Transverse colon (tissue), 4 donors: ENCODE measurements around the gene DOCK10. TPM values are rescaled to one million over a fixed set of nuclear protein-coding genes. Genes with fewer than 3 reads are reported as not detected.

Experiments used
- DNase-seq: peaks from one replicate; pipeline ENCODE4 v3.0.0-alpha.2; 2019
- H3K27ac ChIP-seq, 4 donors: fragments of 200-600 bp; sonication (generic); 2 replicates each; pipeline ENCODE4 v1.5.1; 2016 to 2018; ENCODE audit warnings: inconsistent platforms in 4 of 4
- H3K27me3 ChIP-seq: fragments of 200-600 bp; sonication (generic); 2 replicates; pipeline ENCODE4 v1.5.1; 2017; ENCODE audit warnings: inconsistent platforms
- H3K36me3 ChIP-seq, 4 donors: fragments of 200-600 bp; sonication (generic); 2 replicates each; pipeline ENCODE4 v1.5.1; 2017 to 2019; ENCODE audit warnings: inconsistent platforms in 4 of 4
- H3K4me1 ChIP-seq, 4 donors: fragments of 200-600 bp; sonication (generic); 2 replicates each; pipeline ENCODE4 v1.5.1; 2017 to 2020; ENCODE audit warnings: inconsistent platforms in 4 of 4
- H3K4me3 ChIP-seq, 4 donors: fragments of 200-600 bp; sonication (generic); 1 replicate in 1 of 4; 2 replicates in 3 of 4; pipeline versions ENCODE4 v1.5.1 to v1.6.1; 2017 to 2019; ENCODE audit warnings: inconsistent platforms in 4 of 4
- H3K9me3 ChIP-seq, 2 donors: fragments of 200-600 bp; sonication (generic); 2 replicates each; pipeline ENCODE4 v1.5.1; 2017 to 2019; ENCODE audit warnings: inconsistent platforms in 2 of 2
- EP300 ChIP-seq: sonication (generic); formaldehyde crosslinking; IDR thresholded peaks from one replicate; pipeline ENCODE4 v1.6.1; 2017; ENCODE audit warnings: antibody characterized with exemption, low read depth
- POLR2A ChIP-seq: fragments of 450-650 bp; IDR thresholded peaks from one replicate; pipeline ENCODE4 v1.6.1; 2016; ENCODE audit warnings: antibody characterized with exemption, mild to moderate bottlenecking, moderate library complexity
- POLR2AphosphoS5 ChIP-seq, 3 donors: sonication (generic); formaldehyde crosslinking; IDR thresholded peaks; one replicate each; pipeline ENCODE4 v1.6.1; 2016; ENCODE audit warnings: antibody characterized with exemption in 3 of 3
- WGBS, 2 donors: methylation state at CpG; one replicate each; pipeline ENCODE4 v1.1.5; 2018; ENCODE audit warnings: low coverage in 1 of 2; 5-methylcytosine and 5-hydroxymethylcytosine counted together
- in situ Hi-C, 4 donors: fragments of 200-750 bp; cut with MboI; loops; one replicate each; pipeline versions ENCODE4 v1.15.0 to v1.15.1; 2017; ENCODE audit warnings: low sequenced_read_pairs in 3 of 4, low pct_ligation_motif_present in 1 of 4, low pct_unique_long_range_greater_than_20kb in 1 of 4
- intact Hi-C: fragments of 100-400 bp; cut with DNase I; formaldehyde crosslinking; loops from one replicate; pipeline ENCODE4 v1.15.1; 2023; ENCODE audit warnings: low total_unique reads
- total RNA-seq, 4 donors: library from RNA; depleted of rRNA; stranded (reverse); fragments of >200 nt; gene quantifications; one replicate each; pipeline ENCODE4 v1.1.0, GENCODE V29; 2016
- TF ChIP-seq, protein P1 (sequence below), 5 experiments: fragments of 200-600 bp in 3 of 5; fragments of 450-650 bp in 2 of 5; sonication (generic) in 3 of 5; IDR thresholded peaks; 1 replicate in 2 of 5; 2 replicates in 3 of 5; pipeline ENCODE4 v1.5.1; 2016 to 2017; ENCODE audit warnings: antibody characterized with exemption in 5 of 5, inconsistent platforms in 3 of 5, mild to moderate bottlenecking in 2 of 5, moderate library complexity in 1 of 5

Gene DOCK10
- total RNA-seq, 4 donors from 2014 or later, result 5.2 to 64.7 (median 14.5) TPM

DNA sequence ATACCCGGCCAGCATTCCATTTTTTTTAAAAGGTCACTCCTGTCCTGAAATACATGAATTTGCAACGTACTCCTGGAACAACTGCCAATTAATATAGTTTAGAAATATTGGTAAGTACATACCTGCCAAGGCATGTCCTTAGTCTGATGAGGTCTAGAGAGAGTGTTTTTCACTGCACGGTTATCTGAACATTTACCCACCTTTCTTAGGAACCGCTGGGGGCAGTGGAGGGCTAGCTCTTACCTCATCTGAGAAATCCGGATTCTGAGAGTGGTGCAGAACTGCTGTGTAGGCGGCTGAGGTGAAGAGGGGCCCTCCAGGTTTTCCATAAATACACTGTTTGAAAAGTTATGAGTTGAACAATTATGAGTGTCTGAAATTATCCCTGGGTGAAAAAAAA is 193.0 kb downstream of the DOCK10 start:
- in situ Hi-C loops (no loop called here), intact Hi-C loops (no loop called here)
- Histone ChIP-seq H3K9me3 (no peaks in the 10 kb centered on the region), H3K27ac (no peak overlapping the region), H3K36me3 (peaks cover 0 to 3% (median 0%) of the 10 kb centered on the region in 4 donors), H3K4me1 (no peaks in the 10 kb centered on the region), H3K27me3 (no peaks in the 10 kb centered on the region), H3K4me3 (no peak overlapping the region)
- WGBS, 2 donors, result 89 to 93% methylated on average over 5 to 6 of the region's 6 CpGs
- no peak for DNase-seq
- TF ChIP-seq, protein P1, sequence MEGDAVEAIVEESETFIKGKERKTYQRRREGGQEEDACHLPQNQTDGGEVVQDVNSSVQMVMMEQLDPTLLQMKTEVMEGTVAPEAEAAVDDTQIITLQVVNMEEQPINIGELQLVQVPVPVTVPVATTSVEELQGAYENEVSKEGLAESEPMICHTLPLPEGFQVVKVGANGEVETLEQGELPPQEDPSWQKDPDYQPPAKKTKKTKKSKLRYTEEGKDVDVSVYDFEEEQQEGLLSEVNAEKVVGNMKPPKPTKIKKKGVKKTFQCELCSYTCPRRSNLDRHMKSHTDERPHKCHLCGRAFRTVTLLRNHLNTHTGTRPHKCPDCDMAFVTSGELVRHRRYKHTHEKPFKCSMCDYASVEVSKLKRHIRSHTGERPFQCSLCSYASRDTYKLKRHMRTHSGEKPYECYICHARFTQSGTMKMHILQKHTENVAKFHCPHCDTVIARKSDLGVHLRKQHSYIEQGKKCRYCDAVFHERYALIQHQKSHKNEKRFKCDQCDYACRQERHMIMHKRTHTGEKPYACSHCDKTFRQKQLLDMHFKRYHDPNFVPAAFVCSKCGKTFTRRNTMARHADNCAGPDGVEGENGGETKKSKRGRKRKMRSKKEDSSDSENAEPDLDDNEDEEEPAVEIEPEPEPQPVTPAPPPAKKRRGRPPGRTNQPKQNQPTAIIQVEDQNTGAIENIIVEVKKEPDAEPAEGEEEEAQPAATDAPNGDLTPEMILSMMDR (IDR thresholded peaks at IDR 0.05), result no peak
- TF ChIP-seq POLR2AphosphoS5 (IDR thresholded peaks at IDR 0.05) (no peak), POLR2A (no peak), EP300 (no peak)

DNA sequence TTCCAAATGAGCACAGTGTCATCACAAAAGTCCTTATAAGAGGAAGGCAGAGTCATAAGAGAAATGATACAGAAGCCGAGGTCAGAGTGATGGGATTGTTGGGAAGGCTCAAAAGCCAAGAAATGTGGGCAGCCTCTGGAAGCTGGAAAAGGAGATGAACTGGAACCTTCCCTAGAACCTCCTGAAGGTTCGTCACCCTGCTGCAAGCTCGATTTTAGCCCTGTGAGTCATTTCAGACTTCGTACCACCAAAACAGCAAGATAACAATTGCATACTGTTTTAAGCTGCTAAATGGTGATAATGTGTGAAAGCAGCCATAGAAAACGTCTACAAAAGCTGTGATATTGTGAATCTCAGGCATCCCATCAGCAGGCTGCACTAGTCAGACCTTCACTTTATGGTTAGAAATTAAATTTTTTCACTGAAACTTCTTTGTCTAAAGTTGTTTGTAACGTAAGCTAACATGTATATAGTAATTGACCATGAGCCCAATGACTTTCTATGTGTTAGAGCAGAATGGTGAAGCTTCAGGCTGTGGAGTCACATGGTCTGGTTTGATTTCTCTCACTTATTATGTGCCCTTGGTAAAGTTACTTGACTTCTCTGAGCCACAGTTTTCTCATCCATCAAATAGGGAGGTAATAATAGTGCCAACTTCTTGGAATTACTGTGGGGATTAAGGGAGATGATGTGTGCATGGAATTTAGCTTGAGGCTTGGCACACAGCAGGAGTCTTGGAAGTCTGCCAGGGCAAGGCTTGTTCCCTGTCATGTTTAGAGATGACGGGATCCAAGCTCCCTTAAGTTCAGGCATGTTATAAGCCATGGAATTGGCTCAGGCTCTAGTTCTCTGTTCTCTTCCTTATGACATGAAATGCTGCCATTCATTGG is 194.1 kb downstream of the DOCK10 start:
- H3K4me3 ChIP-seq, result no peak overlapping the region
- H3K36me3 ChIP-seq, result peaks cover 0 to 3% (median 0%) of the 10 kb centered on the region in 4 donors
- no peak overlapping the region for H3K27ac ChIP-seq
- in situ Hi-C loops (no loop called here), intact Hi-C loops (no loop called here)
- H3K9me3 ChIP-seq, result no peaks in the 10 kb centered on the region
- no peak for TF ChIP-seq EP300
- TF ChIP-seq, protein P1 (IDR thresholded peaks at IDR 0.05), result no peak
- TF ChIP-seq POLR2AphosphoS5 (IDR thresholded peaks at IDR 0.05), result no peak
- no peak for TF ChIP-seq POLR2A
- H3K4me1 ChIP-seq, result no peaks in the 10 kb centered on the region
- DNase-seq, result no peak
- no peaks in the 10 kb centered on the region for H3K27me3 ChIP-seq
- 75 to 78% methylated on average over 7 of the region's 7 CpGs for WGBS, 2 donors

DNA sequence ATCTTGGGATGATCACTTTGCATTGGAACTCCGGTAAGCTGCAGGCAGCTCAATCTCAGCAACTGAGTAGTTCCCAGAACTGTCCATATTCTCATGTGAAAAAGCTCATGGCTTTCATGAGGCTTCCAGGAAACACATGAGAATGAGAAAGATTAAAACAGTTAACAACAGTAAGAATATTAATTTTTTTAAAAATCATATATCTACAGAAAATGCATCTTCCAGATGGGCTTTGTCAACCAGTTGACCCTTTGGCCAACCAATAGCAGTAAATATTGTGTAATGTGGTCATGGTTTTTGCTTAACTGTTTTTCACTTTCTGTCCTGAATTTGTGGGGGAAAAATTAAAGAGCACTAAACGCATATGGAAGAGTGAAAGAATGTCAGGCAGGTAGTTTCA is 194.9 kb downstream of the DOCK10 start:
- H3K4me1 ChIP-seq, result no peaks in the 10 kb centered on the region
- DNase-seq, result no peak
- WGBS, 2 donors, result 88% methylated on average over 1 to 2 of the region's 2 CpGs
- no peaks in the 10 kb centered on the region for H3K9me3 ChIP-seq
- H3K27ac ChIP-seq, result no peak overlapping the region
- TF ChIP-seq EP300 (no peak), POLR2A (no peak), POLR2AphosphoS5 (IDR thresholded peaks at IDR 0.05) (no peak)
- TF ChIP-seq, protein P1 (IDR thresholded peaks at IDR 0.05), result no peak
- H3K27me3 ChIP-seq, result no peaks in the 10 kb centered on the region
- peaks cover 0 to 3% (median 0%) of the 10 kb centered on the region in 4 donors for H3K36me3 ChIP-seq
- in situ Hi-C loops, result no loop called here
- intact Hi-C loops, result no loop called here
- no peak overlapping the region for H3K4me3 ChIP-seq

DNA sequence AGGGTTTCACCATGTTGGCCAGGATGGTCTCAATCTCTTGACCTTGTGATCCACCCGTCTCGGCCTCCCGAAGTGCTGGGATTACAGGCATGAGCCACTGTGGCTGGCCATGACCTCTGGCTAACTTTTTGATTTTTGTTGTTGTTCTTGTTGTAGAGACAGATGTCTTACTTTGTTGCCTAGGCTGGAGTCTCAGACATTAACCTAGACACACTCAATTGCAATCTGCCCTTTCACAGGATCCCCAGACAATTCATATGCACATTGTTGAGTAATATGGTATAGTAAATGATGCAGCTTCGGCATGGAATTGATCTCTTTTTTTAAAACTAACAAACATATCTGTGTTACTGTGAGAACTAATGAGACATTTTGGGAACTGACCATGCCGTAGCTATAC is 195.6 kb downstream of the DOCK10 start:
- TF ChIP-seq EP300, result no peak
- no peak for TF ChIP-seq POLR2A
- TF ChIP-seq, protein P1 (IDR thresholded peaks at IDR 0.05), result no peak
- TF ChIP-seq POLR2AphosphoS5 (IDR thresholded peaks at IDR 0.05), result no peak
- no peak overlapping the region for H3K4me3 ChIP-seq
- DNase-seq, result no peak
- in situ Hi-C loops, result no loop called here
- no peak overlapping the region for H3K27ac ChIP-seq
- H3K9me3 ChIP-seq, result no peaks in the 10 kb centered on the region
- intact Hi-C loops, result no loop called here
- H3K36me3 ChIP-seq, result peaks cover 0 to 3% (median 0%) of the 10 kb centered on the region in 4 donors
- H3K27me3 ChIP-seq, result no peaks in the 10 kb centered on the region
- WGBS, 2 donors, result 92 to 96% methylated on average over 4 to 5 of the region's 5 CpGs
- no peaks in the 10 kb centered on the region for H3K4me1 ChIP-seq
